SK-N-MC (cell line): ENCODE measurements around the gene RXFP3.

Experiments
- EZH2 ChIP-seq: fragments of 200-600 bp; sonication (generic); IDR thresholded peaks from one replicate; pipeline ENCODE4 v1.6.1; 2017; ENCODE audit warnings: antibody characterized with exemption
- POLR2AphosphoS5 ChIP-seq: IDR thresholded peaks from 2 replicates; pipeline ENCODE4 v1.6.1; 2012; ENCODE audit warnings: mild to moderate bottlenecking, low read depth, low read length, borderline replicate concordance

GRCh38 chr5:33937017-33937706 lies 976 bp downstream of the RXFP3 start:
- TF ChIP-seq POLR2AphosphoS5 (no peak), EZH2 (no peak)
